22Rv1 (cell line): ENCODE data around the gene SCGB3A2.

Experiments used
- H3K27ac ChIP-seq: fragments of 450-650 bp; 2 replicates; pipeline ENCODE4 v1.5.1; 2017
- CTCF ChIP-seq: fragments of 450-650 bp; IDR thresholded peaks from 2 replicates; pipeline ENCODE4 v1.5.1; 2017; ENCODE audit warnings: mild to moderate bottlenecking
- ZFX ChIP-seq: fragments of 450-650 bp; IDR thresholded peaks from 2 replicates; pipeline ENCODE4 v1.6.1; 2017; ENCODE audit warnings: antibody characterized with exemption, borderline replicate concordance

Gene SCGB3A2

GRCh38 chr5:147930769-147931168 is 52.3 kb downstream of the SCGB3A2 start:
- no peak overlapping the region for H3K27ac ChIP-seq
- no peak for TF ChIP-seq ZFX
- no peak for TF ChIP-seq CTCF
